ENCODE results near the gene EPB41L3. TPM values are rescaled to one million over a fixed set of nuclear protein-coding genes. Genes with fewer than 3 reads are reported as not detected.

The EPB41L3 gene
- polyA plus RNA-seq, 3 donors from 2014 or later, result 0.61 to 0.63 TPM; not detected in 1

DNA sequence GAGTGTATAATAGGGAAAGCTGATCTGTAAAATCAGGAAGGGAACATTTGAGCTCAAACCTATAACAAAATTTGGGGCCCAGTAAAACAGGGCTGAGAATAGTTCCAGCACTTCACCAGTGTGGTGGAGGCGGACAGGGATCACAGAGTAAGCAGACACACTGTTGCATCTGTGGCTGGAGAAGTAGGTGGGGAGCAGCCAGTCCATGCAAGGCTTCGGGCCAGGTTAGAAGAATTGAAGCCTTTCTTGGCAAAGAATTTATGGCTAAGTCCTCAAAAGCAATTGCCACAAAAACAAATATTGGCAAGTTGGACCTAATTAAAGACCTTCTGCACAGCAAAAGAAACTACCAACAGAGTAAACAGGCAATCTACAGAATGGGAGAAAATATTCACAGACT lies 154.4 kb downstream of the EPB41L3 start:
- no peaks in the 10 kb centered on the region for H3K4me1 Mint-ChIP-seq
- peaks cover 0 to 5% (median 2%) of the 10 kb centered on the region in 3 donors for H3K27me3 Mint-ChIP-seq (ENCODE audit: low read depth in 3 of 3)

DNA sequence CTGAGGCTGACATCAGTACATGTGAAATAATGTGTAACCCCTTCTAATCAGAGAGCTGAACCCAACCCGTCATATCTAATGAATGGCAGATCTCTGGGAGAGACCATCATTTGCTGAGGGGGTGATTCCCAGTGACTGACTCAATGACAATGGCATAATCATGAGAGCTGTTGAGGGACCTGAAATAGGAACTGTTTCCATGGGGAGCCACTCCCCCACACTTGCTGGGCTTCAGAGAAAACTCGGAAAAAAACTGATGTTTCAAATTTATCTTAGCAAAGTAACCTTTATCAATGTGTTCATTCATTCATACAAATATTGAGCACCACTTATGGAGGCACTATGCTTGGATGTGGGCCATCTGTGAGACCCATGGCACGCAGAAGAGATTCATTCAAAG lies 154.9 kb downstream of the EPB41L3 start:
- DNase-seq, result no peak
- Mint-ChIP-seq H3K4me3 (no peak overlapping the region), H3K4me1 (no peaks in the 10 kb centered on the region), H3K27me3 (ENCODE audit: low read depth in 3 of 3) (peaks cover 0 to 5% (median under 1%) of the 10 kb centered on the region in 3 donors), H3K27ac (no peak overlapping the region), H3K9me3 (peaks cover 0 to 2% (median 0%) of the 10 kb centered on the region in 6 donors), H3K36me3 (no peaks in the 10 kb centered on the region)

More for the DNA sequence above, 154.4 kb downstream of the EPB41L3 start:
- no peak overlapping the region for H3K4me3 Mint-ChIP-seq
- no peak overlapping the region for H3K27ac Mint-ChIP-seq
- peaks cover 0 to 2% (median 0%) of the 10 kb centered on the region in 6 donors for H3K9me3 Mint-ChIP-seq
- no peaks in the 10 kb centered on the region for H3K36me3 Mint-ChIP-seq
- no peak for DNase-seq

DNA sequence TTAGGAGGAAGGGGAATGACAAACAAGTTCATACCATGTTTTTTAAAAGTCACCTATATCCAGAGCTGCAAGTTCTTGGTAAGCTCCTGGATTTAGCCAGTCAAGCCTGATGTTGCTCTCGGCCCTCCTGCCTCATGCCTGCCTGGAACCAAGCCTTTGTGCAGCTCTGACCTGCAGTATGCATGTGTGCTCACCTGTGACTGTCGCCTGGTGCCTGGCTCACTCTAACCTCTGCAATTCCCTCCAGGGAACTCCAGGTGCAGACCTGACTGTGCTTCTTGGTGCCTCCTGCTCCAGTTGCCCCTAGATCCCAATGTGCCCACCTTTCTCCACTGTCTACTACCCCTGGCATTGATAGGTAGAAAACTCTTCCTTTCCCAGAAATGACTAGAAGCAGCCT lies 163.2 kb downstream of the EPB41L3 start:
- no peak for DNase-seq
- H3K27me3 Mint-ChIP-seq (ENCODE audit: low read depth in 3 of 3), result peaks cover 2 to 6% (median 3%) of the 10 kb centered on the region in 3 donors
- no peak overlapping the region for H3K27ac Mint-ChIP-seq
- no peaks in the 10 kb centered on the region for H3K36me3 Mint-ChIP-seq
- no peaks in the 10 kb centered on the region for H3K4me1 Mint-ChIP-seq
- no peaks in the 10 kb centered on the region for H3K9me3 Mint-ChIP-seq
- no peak overlapping the region for H3K4me3 Mint-ChIP-seq

DNA sequence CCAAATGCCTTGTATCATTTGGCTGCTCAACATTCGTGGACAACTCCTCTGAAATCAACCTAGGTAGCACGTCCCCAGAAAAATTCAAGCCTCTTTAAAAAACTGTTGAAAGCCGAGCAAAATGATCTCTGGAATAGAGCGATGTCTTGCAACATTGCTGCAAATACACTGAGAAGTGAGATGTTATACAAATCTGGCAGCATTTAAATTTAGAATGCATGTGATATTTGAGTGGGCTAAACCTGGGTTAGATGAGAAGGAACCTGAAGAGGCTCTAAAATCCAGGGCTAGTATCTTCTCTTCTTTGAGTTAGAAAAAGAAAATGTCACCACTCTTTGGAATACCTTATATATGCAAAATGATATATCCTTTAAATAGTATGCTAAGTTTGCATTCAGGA lies 166.8 kb downstream of the EPB41L3 start:
- Mint-ChIP-seq H3K36me3 (no peaks in the 10 kb centered on the region), H3K4me3 (no peak overlapping the region), H3K9me3 (no peaks in the 10 kb centered on the region), H3K4me1 (no peaks in the 10 kb centered on the region), H3K27me3 (ENCODE audit: low read depth in 3 of 3) (peaks cover 5 to 9% (median 6%) of the 10 kb centered on the region in 3 donors), H3K27ac (no peak overlapping the region)
- DNase-seq, result no peak

DNA sequence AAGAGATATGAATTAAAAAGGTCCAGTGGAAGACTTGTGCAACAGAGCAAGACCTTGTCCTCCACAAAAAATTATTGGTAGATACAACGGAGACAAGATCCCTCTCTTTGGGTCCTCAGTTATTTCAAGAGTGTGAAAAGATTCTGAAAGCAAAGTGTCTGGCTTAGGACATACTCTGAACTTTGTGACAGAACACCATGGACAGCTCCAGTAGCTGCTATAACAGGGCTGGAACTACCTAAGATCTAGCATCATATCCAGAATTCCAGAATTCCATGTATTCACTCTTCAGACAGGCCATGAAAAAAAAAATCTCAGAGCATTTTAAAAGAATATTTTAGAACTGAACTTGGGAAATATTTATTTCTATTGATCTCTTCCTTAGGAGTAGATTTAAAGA lies 173.5 kb downstream of the EPB41L3 start:
- no peaks in the 10 kb centered on the region for H3K9me3 Mint-ChIP-seq
- no peak overlapping the region for H3K27ac Mint-ChIP-seq
- no peak overlapping the region for H3K4me3 Mint-ChIP-seq
- H3K4me1 Mint-ChIP-seq, result no peaks in the 10 kb centered on the region
- peaks cover 1 to 9% (median 3%) of the 10 kb centered on the region in 3 donors for H3K27me3 Mint-ChIP-seq (ENCODE audit: low read depth in 3 of 3)
- H3K36me3 Mint-ChIP-seq, result no peaks in the 10 kb centered on the region
- no peak for DNase-seq

DNA sequence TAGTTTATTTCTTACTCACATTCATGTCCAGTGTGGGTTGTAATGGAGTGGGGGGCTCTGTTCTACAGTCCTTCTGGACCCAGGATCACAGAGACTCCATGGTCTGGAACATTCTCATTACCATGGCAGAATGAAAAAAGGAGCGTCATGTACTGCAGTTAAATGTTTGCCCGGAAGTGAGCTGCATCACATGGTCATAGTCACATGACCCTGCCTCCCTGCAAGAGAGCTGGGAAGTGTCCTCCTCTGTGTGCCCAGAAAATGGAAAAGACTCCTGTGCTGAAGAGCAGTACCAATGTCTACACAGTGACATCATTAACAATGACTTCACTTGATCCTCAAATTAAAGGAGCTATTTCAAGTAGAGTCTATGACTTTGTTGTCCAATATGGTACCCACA lies 174.3 kb downstream of the EPB41L3 start:
- no peaks in the 10 kb centered on the region for H3K36me3 Mint-ChIP-seq
- no peaks in the 10 kb centered on the region for H3K9me3 Mint-ChIP-seq
- no peak for DNase-seq
- H3K27ac Mint-ChIP-seq, result no peak overlapping the region
- H3K4me1 Mint-ChIP-seq, result no peaks in the 10 kb centered on the region
- H3K27me3 Mint-ChIP-seq (ENCODE audit: low read depth in 3 of 3), result peaks cover 1 to 6% (median 3%) of the 10 kb centered on the region in 3 donors
- H3K4me3 Mint-ChIP-seq, result no peak overlapping the region

DNA sequence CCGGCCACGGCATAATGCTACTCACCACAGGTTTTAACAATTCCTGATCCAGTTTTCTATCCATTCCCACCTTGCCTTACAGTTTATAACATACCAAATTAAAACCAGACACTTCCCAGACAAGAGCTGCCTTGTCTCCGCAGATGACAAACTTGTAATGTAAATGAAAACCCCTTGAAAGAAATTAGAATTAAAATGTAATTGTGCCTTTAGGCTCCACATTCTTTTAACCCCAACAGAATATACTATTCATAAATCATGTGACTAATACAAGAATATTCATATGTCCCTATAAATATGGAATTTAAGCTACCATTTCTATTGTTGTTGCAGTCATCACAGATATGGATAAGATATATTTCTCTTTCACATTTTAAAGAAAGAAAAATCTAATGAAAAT lies 178.4 kb downstream of the EPB41L3 start:
- Mint-ChIP-seq H3K4me1 (no peaks in the 10 kb centered on the region), H3K27me3 (ENCODE audit: low read depth in 3 of 3) (peaks cover 2 to 8% (median 5%) of the 10 kb centered on the region in 3 donors), H3K36me3 (no peaks in the 10 kb centered on the region), H3K9me3 (peaks cover 0 to 3% (median 0%) of the 10 kb centered on the region in 6 donors), H3K4me3 (no peak overlapping the region), H3K27ac (no peak overlapping the region)
- DNase-seq, result no peak

DNA sequence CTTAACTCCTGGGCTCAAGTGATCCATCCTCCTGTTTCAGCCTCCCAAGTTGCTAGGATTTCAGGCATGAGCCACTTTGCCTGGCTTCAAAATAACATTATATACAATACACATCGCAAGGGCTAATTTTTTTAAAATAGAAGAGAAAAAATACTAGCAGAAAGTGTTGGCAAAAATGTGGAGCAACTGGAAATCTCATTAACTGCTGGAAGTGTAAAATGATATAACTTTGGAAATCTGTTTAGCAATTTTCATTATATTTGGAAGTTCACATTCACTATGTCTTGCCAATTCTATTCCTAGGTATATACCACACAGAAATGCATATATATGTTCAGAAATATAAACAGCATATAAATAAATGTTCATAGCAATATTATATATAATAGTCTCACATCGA lies 193.2 kb downstream of the EPB41L3 start:
- H3K4me3 Mint-ChIP-seq, result no peak overlapping the region
- DNase-seq, result no peak
- H3K36me3 Mint-ChIP-seq, result peaks cover 0 to 16% (median 0%) of the 10 kb centered on the region in 3 donors
- H3K4me1 Mint-ChIP-seq, result no peaks in the 10 kb centered on the region
- peaks cover 17 to 44% (median 36%) of the 10 kb centered on the region in 6 donors for H3K9me3 Mint-ChIP-seq
- peaks cover 0 to 5% (median 2%) of the 10 kb centered on the region in 3 donors for H3K27me3 Mint-ChIP-seq (ENCODE audit: low read depth in 3 of 3)
- no peak overlapping the region for H3K27ac Mint-ChIP-seq

Other genes with a start within 250 kb of the EPB41L3 start
- gene ZBTB14, start 248.3 kb downstream of the EPB41L3 start, polyA plus RNA-seq, result 10 to 100 TPM; 11.6 to 17.9 (median 14.3) TPM